HL-60 (cell line): ENCODE measurements around the gene SDE2.
"Not testable (repeated sequence)": the region's sequence is repeated elsewhere in the genome, so short reads cannot be mapped to it uniquely, and the experiment has no call there.

Experiments used
- DNase-seq, 2 experiments: peaks; one replicate each; pipeline ENCODE4 v3.0.0-alpha.2; 2010 to 2020; ENCODE audit warnings: low read depth in 1 of 2, low spot score in 1 of 2
- H3K27ac ChIP-seq: fragments of 250-450 bp; sonication (Bioruptor Pico); replicated peaks from 2 replicates; pipeline ENCODE4 v1.5.1; 2020; ENCODE audit warnings: mild to moderate bottlenecking, moderate library complexity
- H3K27me3 ChIP-seq: fragments of 250-450 bp; sonication (Bioruptor Pico); 2 replicates; pipeline ENCODE4 v1.5.1; 2021; ENCODE audit warnings: mild to moderate bottlenecking, moderate library complexity; ENCODE audit not compliant: insufficient read depth, poor library complexity, severe bottlenecking
- H3K4me3 ChIP-seq: replicated peaks from 2 replicates; pipeline ENCODE4 v1.5.1; 2011; ENCODE audit warnings: mild to moderate bottlenecking, control low read depth, low read length; ENCODE audit not compliant: insufficient read depth
- CTCF ChIP-seq: IDR thresholded peaks from one replicate; pipeline ENCODE4 v1.5.1; 2011; ENCODE audit warnings: low read length, control low read depth, inconsistent platforms; ENCODE audit not compliant: insufficient read depth
- GABPA ChIP-seq: IDR thresholded peaks from 2 replicates; pipeline ENCODE4 v1.6.1; 2012; ENCODE audit warnings: low read depth
- POLR2AphosphoS5 ChIP-seq: IDR thresholded peaks from 2 replicates; pipeline ENCODE4 v1.6.1; 2012; ENCODE audit warnings: low read depth
- REST ChIP-seq: IDR thresholded peaks from 2 replicates; pipeline ENCODE4 v1.6.1; 2012; ENCODE audit warnings: low read depth; ENCODE audit not compliant: insufficient replicate concordance
- SPI1 ChIP-seq: IDR thresholded peaks from 2 replicates; pipeline ENCODE4 v1.6.1; 2012; ENCODE audit warnings: low read depth, mild to moderate bottlenecking, borderline replicate concordance

Gene SDE2

GRCh38 chr1:225973158-225973557 is 26.0 kb downstream of the SDE2 start:
- DNase-seq: no peak
- TF ChIP-seq CTCF (no peak), REST (no peak), GABPA (no peak), POLR2AphosphoS5 (no peak), SPI1 (no peak)
- H3K4me3 ChIP-seq: no peak overlapping the region
- H3K27ac ChIP-seq: no peak overlapping the region
- no peaks in the 10 kb centered on the region for H3K27me3 ChIP-seq

- Histone ChIP-seq H3K4me3 (no peak overlapping the region), H3K27me3 (no peaks in the 10 kb centered on the region), H3K27ac (no peak overlapping the region)
- no peak for TF ChIP-seq CTCF
- no peak for TF ChIP-seq REST
- TF ChIP-seq POLR2AphosphoS5: no peak
- TF ChIP-seq GABPA: no peak
- TF ChIP-seq SPI1: no peak
- no peak for DNase-seq
These were observed 26.6 kb downstream of the SDE2 start for GRCh38 chr1:225972344-225973152.

GRCh38 chr1:225970592-225971157 is 28.5 kb downstream of the SDE2 start:
- not testable (repeated sequence) for H3K4me3 ChIP-seq, H3K27me3 ChIP-seq, DNase-seq, H3K27ac ChIP-seq

- not testable (repeated sequence) for DNase-seq, H3K4me3 ChIP-seq, H3K27ac ChIP-seq, H3K27me3 ChIP-seq
These were observed 29.4 kb downstream of the SDE2 start for GRCh38 chr1:225969751-225970150.

GRCh38 chr1:225965231-225965630 is 33.9 kb downstream of the SDE2 start:
- no peak for TF ChIP-seq SPI1
- TF ChIP-seq REST: no peak
- TF ChIP-seq CTCF: no peak
- no peak for TF ChIP-seq GABPA
- TF ChIP-seq POLR2AphosphoS5: no peak
- Histone ChIP-seq H3K27ac (no peak overlapping the region), H3K27me3 (no peaks in the 10 kb centered on the region), H3K4me3 (no peak overlapping the region)
- DNase-seq: no peak
